HG03520 (cell line): ENCODE data around the gene TTC9C.
A peak's percentile ranks its signal among the peaks of the same experiment; 100 is the strongest.
"Not testable (repeated sequence)": the region's sequence is repeated elsewhere in the genome, so short reads cannot be mapped to it uniquely, and the experiment has no call there.

Source experiments
- ATAC-seq: cut with Tn5 transposase; IDR thresholded peaks from one replicate; pipeline ENCODE4 v1.9.1; 2021; ENCODE audit warnings: mild to moderate bottlenecking, moderate library complexity; ENCODE audit not compliant: unreplicated experiment

The TTC9C gene, protein sequence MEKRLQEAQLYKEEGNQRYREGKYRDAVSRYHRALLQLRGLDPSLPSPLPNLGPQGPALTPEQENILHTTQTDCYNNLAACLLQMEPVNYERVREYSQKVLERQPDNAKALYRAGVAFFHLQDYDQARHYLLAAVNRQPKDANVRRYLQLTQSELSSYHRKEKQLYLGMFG

DNA sequence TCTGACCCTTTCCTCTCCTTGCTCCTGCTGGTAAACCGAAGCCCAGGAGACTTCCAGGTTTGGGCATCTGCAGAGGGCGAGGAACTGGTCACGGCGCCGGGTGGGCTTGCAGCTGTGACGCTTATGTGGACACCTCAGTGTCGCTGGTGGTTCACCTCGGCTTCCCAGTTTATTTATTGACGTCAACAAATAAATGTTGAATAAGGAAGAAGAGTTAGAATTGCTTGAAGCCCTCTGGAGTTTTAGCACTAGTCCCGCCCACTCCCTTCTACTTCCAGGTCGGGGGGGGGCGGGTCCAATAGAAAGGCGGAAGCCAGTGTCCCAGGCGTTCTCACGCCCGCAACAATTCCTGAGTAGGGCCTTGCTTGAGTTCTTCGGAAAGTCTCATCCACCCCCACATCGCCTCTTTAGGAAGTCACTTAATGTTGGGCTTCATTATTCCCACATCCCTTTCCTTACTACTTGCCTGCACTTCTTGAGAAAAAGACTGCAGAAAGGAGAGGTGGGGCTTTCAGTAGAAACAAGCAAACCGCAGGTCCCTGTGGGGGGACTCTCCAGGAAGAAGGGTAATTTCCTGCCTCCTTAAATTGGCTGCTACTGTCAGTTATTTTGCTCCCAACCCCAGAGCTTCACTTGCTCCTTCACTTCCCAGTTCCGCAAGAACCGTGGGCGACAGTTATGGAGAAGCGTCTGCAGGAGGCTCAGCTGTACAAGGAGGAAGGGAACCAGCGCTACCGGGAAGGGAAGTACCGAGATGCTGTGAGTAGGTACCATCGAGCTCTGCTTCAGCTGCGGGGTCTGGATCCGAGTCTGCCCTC is at the start of gene TTC9C:
Gene TTC9C, plus strand, starts transcription at position 316 of the 818 bp plus-strand sequence. Its CDS starts 363 bp downstream, at position 679.
- ATAC-seq: no peak

- peak; percentile 51 for ATAC-seq
Observed at GRCh38 chr11:62678770-62679696, 49.3 kb upstream of the TTC9C start, which contains the start of gene UBXN1. Gene UBXN1, minus strand, starts transcription at chr11:62679073. Its CDS starts 150 bp downstream, at chr11:62678923.

DNA sequence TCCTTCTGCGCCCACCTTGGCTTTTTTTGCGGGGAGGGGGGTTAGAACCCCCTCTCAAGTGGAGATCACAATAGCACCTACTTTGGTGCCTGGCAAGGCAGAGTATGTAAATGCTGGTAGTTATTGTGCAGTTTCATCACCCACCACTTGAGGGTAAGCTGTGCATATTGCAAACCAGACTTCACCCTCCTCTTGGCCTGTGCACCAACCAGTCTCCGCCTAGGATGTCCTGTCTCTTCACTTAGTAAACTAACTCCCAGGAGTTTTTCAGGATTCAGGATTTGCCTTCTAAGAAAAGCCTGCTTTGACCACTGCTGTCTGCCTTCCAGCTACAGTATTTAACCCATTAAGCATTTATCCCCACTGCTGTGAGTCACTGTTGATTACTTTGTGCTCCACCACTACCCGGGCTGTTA is 47.5 kb upstream of the TTC9C start:
- peak; percentile 50 for ATAC-seq

- ATAC-seq: no peak
Observed at GRCh38 chr11:62682518-62682917, 45.8 kb upstream of the TTC9C start.

GRCh38 chr11:62687508-62688396 is 40.5 kb upstream of the TTC9C start:
- no peak for ATAC-seq

DNA sequence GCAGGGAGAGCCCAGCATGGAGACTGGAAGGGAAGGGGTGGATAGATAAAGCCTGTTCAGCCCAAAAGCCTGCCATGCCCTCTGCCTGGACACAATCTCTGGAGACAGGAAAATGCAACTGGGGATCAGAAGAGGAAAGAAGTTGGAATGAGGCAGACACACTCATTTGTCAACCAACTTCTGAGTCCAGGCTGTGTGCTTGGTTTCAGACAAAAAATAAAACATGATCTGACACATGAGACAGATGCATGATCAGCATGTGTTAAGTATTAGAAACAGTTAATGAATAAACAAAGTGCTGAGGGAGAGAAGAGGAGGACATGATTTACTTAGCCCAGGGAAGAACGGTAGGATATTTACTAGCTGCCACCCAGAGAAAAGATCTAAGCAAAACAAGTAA is 39.8 kb upstream of the TTC9C start:
- ATAC-seq: no peak

- ATAC-seq: no peak
Observed at GRCh38 chr11:62689421-62690183, 38.7 kb upstream of the TTC9C start, which contains the start of gene LRRN4CL. Gene LRRN4CL, minus strand, starts transcription at chr11:62689530. Its CDS starts 1,022 bp downstream, at chr11:62688508.

DNA sequence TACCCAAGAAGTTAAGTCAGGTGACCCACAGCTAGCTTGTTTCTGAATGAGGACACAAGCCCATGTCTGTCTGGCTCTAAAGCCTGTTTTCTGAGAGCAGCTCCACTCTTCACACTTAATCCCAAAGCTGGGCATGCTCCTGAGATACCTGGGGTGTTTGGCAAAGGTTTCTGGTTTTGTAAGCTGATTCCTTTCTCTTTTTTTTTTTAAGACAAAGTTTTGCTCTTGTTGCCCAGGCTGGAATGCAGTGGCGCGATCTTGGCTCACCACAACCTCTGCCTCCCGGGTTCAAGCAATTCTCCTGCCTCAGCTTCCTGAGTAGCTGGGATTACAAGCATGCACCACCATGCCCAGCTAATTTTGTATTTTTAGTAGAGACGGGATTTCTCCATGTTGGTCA is 34.7 kb upstream of the TTC9C start:
- not testable (repeated sequence) for ATAC-seq

DNA sequence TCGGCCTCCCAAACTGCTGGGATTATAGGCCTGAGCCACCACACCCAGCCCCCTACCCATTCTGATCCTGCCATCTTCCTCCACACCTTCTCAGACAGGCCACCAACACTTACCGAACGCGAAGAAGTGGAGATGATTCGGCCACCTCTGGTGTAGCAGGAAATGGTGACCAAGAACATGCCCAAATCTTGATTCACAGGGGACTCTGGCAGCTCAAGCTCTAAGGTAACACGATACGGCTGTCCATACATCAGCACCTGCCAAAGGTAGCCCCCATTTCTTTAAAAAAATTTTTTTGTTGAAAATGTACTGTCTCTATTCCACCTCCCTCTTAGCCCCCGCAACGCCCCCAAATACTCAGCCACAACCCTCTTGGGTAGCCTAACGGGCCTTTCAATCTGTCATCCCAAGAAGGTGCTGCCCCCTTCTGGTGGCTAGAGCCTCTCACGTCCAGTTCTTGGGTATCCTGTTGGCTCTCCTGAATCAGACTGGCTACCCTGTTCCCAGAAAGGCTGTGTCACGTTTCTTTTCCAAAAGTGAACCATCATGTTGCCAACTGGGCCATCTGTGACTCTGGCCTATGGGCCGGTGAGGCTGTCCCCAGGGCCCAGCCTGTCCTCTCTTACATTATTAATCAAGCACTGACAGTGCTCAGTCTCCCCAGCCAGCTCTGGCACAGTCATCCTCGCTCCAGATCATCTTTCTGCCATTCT is 33.7 kb upstream of the TTC9C start:
- no peak for ATAC-seq

GRCh38 chr11:62702246-62702645 is 26.0 kb upstream of the TTC9C start:
- ATAC-seq: no peak

- ATAC-seq: not testable (repeated sequence)
Observed at GRCh38 chr11:62703921-62704320, 24.4 kb upstream of the TTC9C start.

GRCh38 chr11:62705413-62705812 is 22.9 kb upstream of the TTC9C start:
- ATAC-seq: no peak

DNA sequence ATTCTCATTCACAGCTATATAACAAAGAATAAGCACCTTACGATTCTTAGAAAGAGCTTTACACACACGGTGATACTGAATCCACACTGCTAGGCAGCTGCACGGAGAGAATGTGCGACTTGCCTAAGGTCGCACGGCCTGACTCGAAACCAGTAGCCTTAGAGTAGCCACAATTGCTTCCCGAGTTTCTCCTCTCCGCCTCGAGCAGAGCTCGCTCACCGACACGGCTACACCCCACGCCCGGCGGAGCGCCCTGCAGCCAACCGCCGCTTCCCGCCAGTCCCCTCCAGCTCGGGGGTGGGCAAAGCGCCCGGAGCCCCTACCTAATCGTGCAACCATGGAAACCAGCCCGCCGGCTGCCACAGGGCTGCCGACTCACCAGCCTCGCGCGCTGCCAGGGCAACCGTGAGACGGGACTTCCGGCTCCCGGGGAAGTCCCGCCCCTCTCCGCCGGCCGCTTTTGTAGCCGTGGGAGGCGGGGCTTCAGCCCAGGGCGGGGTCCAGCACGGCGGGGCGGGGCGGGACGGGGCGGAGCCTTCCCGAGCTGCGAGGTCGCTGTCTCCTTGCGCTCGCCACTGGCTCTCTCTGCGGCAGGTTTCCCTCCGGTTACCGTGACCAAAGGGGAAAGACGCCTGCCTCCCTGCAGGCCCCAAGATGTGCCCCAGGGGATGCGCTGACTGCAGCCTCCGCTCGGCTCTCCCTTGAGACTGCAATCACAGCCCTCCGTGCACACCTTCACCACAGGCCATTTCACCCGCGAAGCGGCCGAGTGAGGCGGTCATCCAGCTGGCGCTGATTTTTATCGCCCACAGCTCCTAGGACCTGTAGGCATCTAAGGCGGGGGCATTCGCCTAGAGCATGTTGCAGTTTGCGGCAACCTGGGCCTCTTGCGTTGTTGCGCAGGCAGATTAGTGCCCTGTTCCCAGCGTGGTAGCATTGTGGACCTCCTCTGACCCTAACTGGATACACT is 22.1 kb upstream of the TTC9C start:
- peak; percentile 52 for ATAC-seq

DNA sequence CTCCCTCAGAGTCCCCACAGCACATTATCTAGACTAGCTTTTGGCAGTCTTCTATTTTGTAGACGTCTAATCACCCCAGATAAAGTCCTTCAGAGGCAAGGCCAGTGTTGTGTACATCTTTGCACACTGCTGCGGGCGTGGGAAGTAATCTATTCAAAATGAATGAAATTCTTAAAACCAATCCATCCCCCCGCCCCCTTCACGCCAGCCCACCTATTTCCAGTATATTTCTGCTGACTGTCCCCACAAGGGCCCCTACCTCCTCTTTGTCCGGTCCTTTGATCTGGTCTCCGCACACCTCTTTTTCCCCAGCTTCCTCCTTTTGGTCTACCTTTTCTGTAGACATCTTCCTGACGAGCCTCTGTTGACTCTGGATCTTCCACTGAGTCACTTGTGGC is 21.4 kb upstream of the TTC9C start:
- ATAC-seq: no peak

GRCh38 chr11:62707277-62707861 is 20.9 kb upstream of the TTC9C start, which contains the start of the genes BSCL2 and GNG3:
Gene BSCL2, minus strand, starts transcription at chr11:62707424. Its CDS starts 229 bp downstream, at chr11:62707195.
Gene GNG3, plus strand, starts transcription at chr11:62707676. Its CDS starts 620 bp downstream, at chr11:62708296.
- no peak for ATAC-seq

DNA sequence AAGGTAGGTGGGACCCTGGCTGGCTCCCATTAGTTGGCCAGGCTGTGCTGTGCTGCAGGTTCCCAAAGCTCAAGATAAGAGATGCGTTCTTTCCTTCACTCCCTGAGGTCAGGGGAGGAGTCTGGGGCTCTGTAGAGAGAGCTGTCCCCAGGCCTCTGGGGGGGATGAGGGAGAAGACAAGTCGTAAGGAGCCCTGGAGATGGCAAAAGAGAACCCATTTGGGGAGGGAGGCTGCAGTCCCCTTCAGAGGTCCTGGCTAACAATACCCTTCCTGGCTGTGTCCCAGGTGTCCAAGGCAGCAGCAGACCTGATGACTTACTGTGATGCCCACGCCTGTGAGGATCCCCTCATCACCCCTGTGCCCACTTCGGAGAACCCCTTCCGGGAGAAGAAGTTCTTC is 19.9 kb upstream of the TTC9C start:
- no peak for ATAC-seq

- no peak for ATAC-seq
Observed at GRCh38 chr11:62708793-62709192, 19.5 kb upstream of the TTC9C start.
